Uterus (tissue), 2 donors: ENCODE results near the gene FEZF1.

ENCODE experiments used
- CTCF ChIP-seq, 4 experiments: fragments of 200-600 bp in 2 of 4; fragments of 450-650 bp in 2 of 4; sonication (generic) in 2 of 4; IDR thresholded peaks; one replicate each; pipeline ENCODE4 v1.5.1; 2016 to 2019; ENCODE audit warnings: antibody characterized with exemption in 4 of 4, mild to moderate bottlenecking in 2 of 4, moderate library complexity in 1 of 4
- POLR2A ChIP-seq, 2 donors: fragments of 450-650 bp; IDR thresholded peaks; one replicate each; pipeline ENCODE4 v1.6.1; 2016; ENCODE audit warnings: antibody characterized with exemption in 2 of 2, mild to moderate bottlenecking in 1 of 2, moderate library complexity in 1 of 2

GRCh38 chr7:122269241-122269640 is 35.3 kb downstream of the FEZF1 start:
- no peak for TF ChIP-seq CTCF (IDR thresholded peaks at IDR 0.05)
- no peak for TF ChIP-seq POLR2A (IDR thresholded peaks at IDR 0.05)
